GM12891 (cell line): ENCODE results near the gene ZNF594.
"Not testable (repeated sequence)": the region's sequence is repeated elsewhere in the genome, so short reads cannot be mapped to it uniquely, and the experiment has no call there.

Source experiments
- DNase-seq: peaks from one replicate; pipeline ENCODE4 v3.0.0; 2011; ENCODE audit warnings: low spot score; ENCODE audit not compliant: insufficient read length
- FAIRE-seq: peaks from 2 replicates; lab custom pipeline; 2011; peaks lifted over from hg19 to GRCh38; lab: Jason Lieb, UNC
- PAX5 ChIP-seq: IDR thresholded peaks from 2 replicates; pipeline ENCODE4 v1.6.1; 2011; ENCODE audit warnings: low read length, moderate library complexity, mild to moderate bottlenecking; ENCODE audit not compliant: insufficient read depth, severe bottlenecking
- POLR2A ChIP-seq: IDR thresholded peaks from 2 replicates; pipeline ENCODE4 v1.6.1; 2011; ENCODE audit warnings: low read depth, low read length, control low read depth
- POLR2AphosphoS5 ChIP-seq: IDR thresholded peaks from 2 replicates; pipeline ENCODE4 v1.6.1; 2011; ENCODE audit warnings: low read depth, low read length, control low read depth
- POU2F2 ChIP-seq: IDR thresholded peaks from 2 replicates; pipeline ENCODE4 v1.6.1; 2011; ENCODE audit warnings: low read depth, mild to moderate bottlenecking, control low read depth, low read length, moderate library complexity
- SPI1 ChIP-seq: IDR thresholded peaks from 2 replicates; pipeline ENCODE4 v1.6.1; 2011; ENCODE audit warnings: low read depth, low read length, control low read depth
- TAF1 ChIP-seq: IDR thresholded peaks from 2 replicates; pipeline ENCODE4 v1.6.1; 2011; ENCODE audit warnings: low read depth, low read length, control low read depth

The ZNF594 gene

GRCh38 chr17:5225668-5226457 lies 34.2 kb upstream of the ZNF594 start:
- DNase-seq (no peak), FAIRE-seq (peak; percentile 95)
- TF ChIP-seq TAF1: no peak
- no peak for TF ChIP-seq POLR2A
- no peak for TF ChIP-seq POU2F2
- peak; percentile 98 for TF ChIP-seq SPI1

GRCh38 chr17:5221912-5222311 lies 30.2 kb upstream of the ZNF594 start:
- FAIRE-seq, DNase-seq: not testable (repeated sequence)

GRCh38 chr17:5220074-5220473 lies 28.4 kb upstream of the ZNF594 start:
- no peak for DNase-seq
- no peak for FAIRE-seq
- TF ChIP-seq POLR2AphosphoS5 (no peak), PAX5 (no peak)

GRCh38 chr17:5219536-5219935 lies 27.9 kb upstream of the ZNF594 start:
- no peak for FAIRE-seq
- DNase-seq: no peak
- TF ChIP-seq PAX5 (no peak), POU2F2 (no peak), POLR2AphosphoS5 (no peak), TAF1 (no peak), POLR2A (no peak), SPI1 (no peak)

- DNase-seq, FAIRE-seq: not testable (repeated sequence)
Observed at GRCh38 chr17:5217562-5217961, 25.9 kb upstream of the ZNF594 start.

- DNase-seq (no peak), FAIRE-seq (no peak)
- peak; percentile 60; the same call in 1 of the 2 replicates for TF ChIP-seq SPI1
- TF ChIP-seq POLR2AphosphoS5: no peak
Observed at GRCh38 chr17:5211458-5211857, 19.8 kb upstream of the ZNF594 start.

GRCh38 chr17:5210614-5211252 lies 19.1 kb upstream of the ZNF594 start:
- DNase-seq (no peak), FAIRE-seq (no peak)
- peak; percentile 32 for TF ChIP-seq SPI1
- TF ChIP-seq POLR2A: no peak

- no peak for DNase-seq
- TF ChIP-seq TAF1: no peak
- no peak for TF ChIP-seq POLR2AphosphoS5
- no peak for TF ChIP-seq POLR2A
- no peak for TF ChIP-seq PAX5
- TF ChIP-seq POU2F2: no peak
- no peak for TF ChIP-seq SPI1
- peak; percentile 82 for FAIRE-seq
Observed at GRCh38 chr17:5210091-5210490, 18.4 kb upstream of the ZNF594 start.

GRCh38 chr17:5209396-5209795 lies 17.7 kb upstream of the ZNF594 start:
- DNase-seq: no peak
- TF ChIP-seq PAX5 (no peak), POU2F2 (no peak), TAF1 (no peak), POLR2A (no peak), POLR2AphosphoS5 (no peak), SPI1 (no peak)
- peak; percentile 57 for FAIRE-seq

- TF ChIP-seq POLR2A (no peak), PAX5 (no peak), TAF1 (no peak), SPI1 (no peak), POLR2AphosphoS5 (no peak), POU2F2 (no peak)
- DNase-seq (no peak), FAIRE-seq (no peak)
Observed at GRCh38 chr17:5203908-5204294, 12.2 kb upstream of the ZNF594 start.
